Activated CD4-positive, CD25-positive, alpha-beta regulatory T cell treated with anti-CD3 and anti-CD28 coated beads, Interleukin-2, amount 50 U/mL, for 16 hours (primary cell): ENCODE data around the gene SEMA4B.

Experiments
- DNase-seq: peaks from one replicate; pipeline ENCODE4 v3.0.0-alpha.2; 2020; ENCODE audit warnings: low read depth, low spot score

The SEMA4B gene

DNA sequence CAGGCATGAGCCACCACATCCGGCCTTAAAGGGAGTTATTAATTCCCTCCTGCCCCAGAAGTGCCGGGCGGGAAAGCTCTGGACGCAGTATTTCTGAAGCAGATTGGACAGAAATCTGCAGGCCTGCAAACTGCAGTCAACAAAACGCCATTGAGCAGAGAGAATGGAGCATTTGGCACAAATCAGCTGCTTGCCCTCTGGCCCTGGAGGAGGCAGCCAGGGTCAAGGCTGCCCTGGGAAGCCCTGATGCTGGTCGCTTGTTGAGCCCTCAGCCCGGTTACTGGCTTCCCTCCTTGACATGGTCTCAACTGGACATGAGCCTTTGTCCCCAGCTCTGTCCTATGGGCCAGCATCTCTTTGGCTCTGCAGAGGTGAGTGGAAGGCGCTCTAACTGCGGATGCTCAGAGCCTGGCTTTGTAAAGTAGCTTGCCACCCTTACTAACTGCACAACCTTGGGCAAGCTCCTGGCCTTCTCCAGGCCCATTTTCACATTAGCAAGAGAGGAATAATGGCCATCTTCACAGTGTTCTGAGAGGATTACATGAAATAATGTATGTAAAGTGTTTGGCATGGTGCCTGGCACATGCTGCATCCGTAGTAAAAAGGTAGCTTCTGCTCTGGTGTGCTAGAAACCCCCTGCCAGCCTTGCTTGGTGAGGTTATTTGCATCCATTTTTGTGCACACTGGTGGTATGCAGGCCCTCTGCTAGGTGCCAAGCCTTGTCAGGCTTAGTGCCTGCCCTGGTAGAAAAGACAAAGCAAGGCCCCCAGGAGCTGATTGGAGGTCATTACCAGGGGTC, 4.1 kb downstream of the SEMA4B start:
- no peak for DNase-seq

DNA sequence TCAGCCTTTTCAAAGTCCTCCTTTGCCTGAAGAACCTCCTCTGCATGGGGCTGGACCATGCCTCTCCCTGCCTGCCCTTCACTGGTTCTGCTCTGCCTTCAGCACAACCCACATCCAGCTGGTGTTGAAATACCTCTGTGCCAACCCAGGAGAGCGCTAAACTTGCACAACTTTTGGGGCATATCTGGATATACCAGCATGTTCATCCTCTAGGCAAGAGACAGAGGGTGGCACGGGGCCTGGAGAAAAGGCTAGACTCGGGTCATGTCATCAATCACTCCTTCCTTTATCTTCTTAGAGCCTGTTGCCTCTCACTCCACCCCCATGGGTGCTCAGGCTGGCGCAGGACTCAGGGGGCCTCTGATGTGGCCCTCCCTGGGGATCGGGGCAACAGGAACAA, 4.8 kb downstream of the SEMA4B start:
- no peak for DNase-seq

DNA sequence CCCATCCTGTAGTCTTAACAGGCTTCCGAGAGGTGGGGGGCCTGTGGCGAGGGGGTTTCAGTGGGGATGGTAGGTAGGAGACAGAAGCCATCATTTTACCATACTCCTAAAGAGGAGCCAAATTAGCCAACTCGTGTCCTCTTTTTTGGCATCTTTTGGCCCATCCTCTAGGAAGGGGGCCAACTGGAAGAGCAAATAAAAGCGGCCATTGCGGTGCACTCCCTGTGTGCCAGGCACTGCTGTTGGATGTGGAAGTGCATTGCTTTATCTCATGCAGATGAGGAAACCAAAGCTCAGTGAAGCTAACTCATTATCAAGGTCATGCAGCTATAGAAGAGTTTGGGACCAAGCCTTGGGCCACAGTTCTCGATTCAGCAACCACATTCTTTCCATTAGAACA, 6.1 kb downstream of the SEMA4B start:
- no peak for DNase-seq

DNA sequence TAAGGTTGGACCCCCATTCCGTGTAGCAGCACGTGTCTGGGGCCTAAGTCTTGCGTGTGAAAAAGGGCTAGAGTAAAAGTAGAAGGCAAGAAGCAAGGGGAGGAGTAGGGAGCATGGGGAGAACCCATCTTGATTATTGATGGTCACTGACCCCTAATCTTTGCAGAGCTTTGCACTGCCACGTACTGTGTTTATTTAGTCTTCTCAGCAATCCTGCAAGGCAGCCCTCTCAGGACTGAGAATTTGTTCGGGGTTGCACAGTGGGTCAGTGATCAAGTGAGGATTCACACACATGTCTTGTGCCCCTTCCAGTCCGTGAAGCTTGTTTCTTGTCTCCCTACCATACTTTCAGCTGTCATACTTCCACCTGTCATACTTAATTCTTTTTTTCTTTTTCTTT, 7.2 kb downstream of the SEMA4B start:
- DNase-seq = no peak

- DNase-seq = no peak
Measured at GRCh38 chr15:90209591-90209990, 8.5 kb downstream of the SEMA4B start.

GRCh38 chr15:90210593-90210992, 9.5 kb downstream of the SEMA4B start:
- DNase-seq = no peak

- no peak for DNase-seq
Measured at GRCh38 chr15:90211009-90211408, 9.9 kb downstream of the SEMA4B start.

DNA sequence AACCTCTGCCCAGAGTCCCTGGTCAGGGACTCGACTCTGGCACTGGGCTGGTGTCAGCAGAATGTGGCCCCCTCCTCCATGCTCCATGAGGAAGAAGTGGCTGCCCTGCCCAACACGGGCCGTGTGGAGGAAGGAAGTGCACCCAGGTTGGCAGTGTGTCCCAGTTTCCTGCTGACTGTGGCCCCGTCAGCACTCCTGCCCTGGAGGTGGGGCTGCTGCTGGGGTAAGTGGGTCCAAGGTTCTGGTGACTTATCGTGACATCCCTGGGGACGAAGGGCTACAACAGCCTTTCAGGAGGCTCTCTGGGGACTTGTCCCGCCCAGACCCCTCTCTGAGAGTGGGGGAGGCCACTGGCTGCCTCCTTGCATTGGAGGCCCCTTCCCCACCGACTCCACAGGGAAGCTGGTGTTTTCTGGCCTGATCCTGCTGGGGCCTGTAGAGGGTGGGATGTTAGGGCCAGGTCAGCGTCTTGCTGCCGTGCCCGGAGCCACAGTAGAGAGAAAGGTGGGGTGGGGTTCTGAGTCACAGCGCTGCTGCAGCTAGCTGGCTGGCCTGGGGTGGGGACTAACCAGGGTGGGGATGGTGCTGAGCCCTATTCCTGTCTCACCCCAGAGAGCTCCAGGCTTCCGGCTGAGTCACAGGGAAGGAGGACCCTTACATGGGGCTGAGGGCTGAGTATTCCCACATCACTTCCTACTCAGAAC, 10.5 kb downstream of the SEMA4B start:
- DNase-seq = no peak

GRCh38 chr15:90212221-90213098, 11.3 kb downstream of the SEMA4B start:
- DNase-seq = no peak

DNA sequence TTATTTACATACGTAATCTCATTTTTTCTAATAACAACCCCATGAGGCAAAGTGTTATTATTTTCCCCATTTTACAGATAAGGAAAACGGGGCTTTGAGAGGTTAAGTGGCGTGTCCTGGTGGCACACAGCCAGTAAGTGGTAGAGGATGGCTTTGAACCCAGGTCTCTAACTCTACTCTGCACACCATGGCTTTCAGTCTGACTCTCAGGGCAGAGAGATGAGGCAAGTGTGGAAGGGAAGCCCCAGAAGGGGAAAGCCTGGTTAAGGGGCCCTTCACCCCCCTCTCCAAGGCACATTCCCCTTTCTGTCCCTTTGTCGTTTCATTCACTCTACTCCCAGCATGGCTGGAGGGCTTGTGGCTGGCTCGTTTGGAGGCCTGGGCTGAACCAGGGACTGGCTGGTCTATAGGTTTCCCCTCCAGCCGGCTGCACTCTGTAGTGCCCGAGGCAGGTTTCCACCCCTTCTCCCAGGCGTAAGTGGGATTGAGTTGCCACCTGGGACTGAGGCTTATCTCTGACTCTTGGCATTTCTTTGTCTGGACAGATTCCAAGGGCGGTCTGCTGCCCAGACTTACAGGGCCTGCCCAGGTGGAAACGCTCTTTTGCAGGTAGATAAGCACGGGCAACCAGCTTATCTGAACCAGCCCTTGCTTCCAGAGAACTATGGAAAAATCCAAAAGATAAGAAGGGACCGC, 12.1 kb downstream of the SEMA4B start:
- no peak for DNase-seq

- no peak for DNase-seq
Measured at GRCh38 chr15:90213818-90214204, 12.7 kb downstream of the SEMA4B start.

DNA sequence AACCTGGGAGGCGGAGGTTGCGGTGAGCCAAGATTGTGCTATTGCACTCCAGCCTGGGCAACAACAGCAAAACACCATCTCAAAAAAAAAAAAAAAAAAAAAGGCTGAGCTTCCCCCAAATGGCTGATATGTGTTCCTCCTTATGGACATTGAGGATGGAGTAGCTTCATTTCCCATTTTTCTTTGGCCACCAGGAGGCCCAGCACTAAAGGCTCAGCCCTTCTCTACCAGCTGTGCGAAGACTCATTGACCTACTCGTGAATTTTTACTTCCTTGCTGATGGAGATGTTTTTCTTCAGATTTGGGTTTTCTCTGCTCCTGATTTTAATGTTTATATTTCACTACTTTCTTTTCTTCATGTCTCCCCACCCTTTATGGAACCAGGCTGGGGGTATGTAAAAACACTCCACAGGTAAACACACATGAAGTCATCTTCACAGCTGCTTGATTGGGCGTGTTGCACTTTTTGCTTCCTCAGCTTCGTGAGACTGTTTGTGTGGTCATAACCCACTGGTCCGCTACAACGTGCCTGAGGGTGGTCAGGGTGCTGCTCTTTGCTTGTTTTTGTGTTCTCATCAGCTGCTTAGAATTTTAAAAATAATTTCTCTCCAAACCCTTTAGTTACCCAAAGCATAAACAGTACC, 13.5 kb downstream of the SEMA4B start:
- no peak for DNase-seq

DNA sequence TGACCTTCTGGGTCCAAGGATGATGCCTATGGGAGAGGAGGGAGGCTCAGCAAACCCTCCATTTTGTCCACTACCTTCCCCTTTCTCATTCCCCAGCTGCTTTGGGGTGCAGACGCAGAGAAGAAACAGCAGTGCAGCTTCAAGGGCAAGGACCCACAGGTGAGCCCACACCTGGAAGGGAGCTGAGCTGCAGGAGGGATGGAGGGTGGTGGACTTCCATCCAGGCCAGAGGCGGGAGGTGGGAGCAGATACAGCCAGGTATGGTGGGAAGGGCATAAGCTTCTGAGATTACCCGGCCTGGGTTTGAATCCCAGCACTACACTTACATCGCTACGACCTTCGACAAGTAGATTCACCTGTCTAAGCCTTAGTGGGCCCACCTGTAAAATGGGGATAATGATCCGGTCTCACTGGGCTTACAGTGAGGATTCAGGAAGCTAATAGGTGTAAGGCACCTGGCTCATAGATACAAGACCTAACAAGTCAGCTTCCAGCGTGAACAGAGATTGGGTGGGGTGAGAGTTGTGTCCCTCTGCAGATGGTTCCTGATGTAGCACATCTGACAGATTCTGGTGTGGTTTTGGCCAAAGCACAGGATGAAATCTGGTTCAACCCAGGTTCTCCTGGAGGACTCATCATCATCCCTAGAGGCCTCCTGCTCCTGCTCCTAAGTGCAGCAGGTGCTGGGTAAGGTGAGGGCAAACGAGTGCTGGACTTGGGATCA, 16.7 kb downstream of the SEMA4B start:
- no peak for DNase-seq

- no peak for DNase-seq
Measured at GRCh38 chr15:90219421-90220141, 18.5 kb downstream of the SEMA4B start.

- DNase-seq = no peak
Measured at GRCh38 chr15:90221246-90221900, 20.2 kb downstream of the SEMA4B start.

GRCh38 chr15:90222547-90222946, 21.4 kb downstream of the SEMA4B start:
- DNase-seq = no peak

GRCh38 chr15:90223441-90224165, 22.5 kb downstream of the SEMA4B start:
- DNase-seq = no peak

- no peak for DNase-seq
Measured at GRCh38 chr15:90225047-90225446, 23.9 kb downstream of the SEMA4B start.
